GM20431 (cell line): ENCODE results near the gene TM2D3.
"Not testable (repeated sequence)": the region's sequence is repeated elsewhere in the genome, so short reads cannot be mapped to it uniquely, and the experiment has no call there.

ENCODE experiments used
- in situ Hi-C: fragments of 300-500 bp; cut with MseI, MboI; formaldehyde crosslinking; loops from one replicate; pipeline ENCODE4 v1.15.0; 2020; ENCODE audit warnings: low sequenced_read_pairs; ENCODE audit not compliant: unreplicated experiment

The TM2D3 gene

GRCh38 chr15:101657968-101658784 is 6.0 kb upstream of the TM2D3 start:
- in situ Hi-C loops = no loop called here

- in situ Hi-C loops = no loop called here
These were observed 5.0 kb upstream of the TM2D3 start for GRCh38 chr15:101657171-101657570.

- in situ Hi-C loops = not testable (repeated sequence)
These were observed 2.6 kb upstream of the TM2D3 start for GRCh38 chr15:101654624-101655337.

GRCh38 chr15:101654171-101654570 is 2.0 kb upstream of the TM2D3 start:
- in situ Hi-C loops = no loop called here

GRCh38 chr15:101652786-101653430 is 727 bp upstream of the TM2D3 start:
- in situ Hi-C loops = no loop called here

GRCh38 chr15:101651554-101652097 is 555 bp downstream of the TM2D3 start:
- in situ Hi-C loops = no loop called here

- in situ Hi-C loops = no loop called here
These were observed 2.0 kb downstream of the TM2D3 start for GRCh38 chr15:101650145-101650544.

GRCh38 chr15:101648356-101648755 is 3.8 kb downstream of the TM2D3 start:
- in situ Hi-C loops = loop anchor here (10.0 kb wide), 1 partner anchor 354 kb away; the partner anchor contains the start of gene SNRPA1

GRCh38 chr15:101647251-101647650 is 4.9 kb downstream of the TM2D3 start:
- in situ Hi-C loops = loop anchor here (10.0 kb wide), 1 partner anchor 352 kb away; the partner anchor contains the start of gene SNRPA1

- in situ Hi-C loops = loop anchor here (10.0 kb wide), 1 partner anchor 352 kb away; the partner anchor contains the start of gene SNRPA1
These were observed 5.5 kb downstream of the TM2D3 start for GRCh38 chr15:101646672-101647071.

GRCh38 chr15:101642361-101642760 is 9.8 kb downstream of the TM2D3 start:
- in situ Hi-C loops = loop anchor here (10.0 kb wide), 1 partner anchor 348 kb away; the partner anchor contains the start of gene SNRPA1

- in situ Hi-C loops = loop anchor here (10.0 kb wide), 1 partner anchor 347 kb away; the partner anchor contains the start of gene SNRPA1
These were observed 10.3 kb downstream of the TM2D3 start for GRCh38 chr15:101641894-101642293.

GRCh38 chr15:101641129-101641764 is 10.9 kb downstream of the TM2D3 start:
- in situ Hi-C loops = loop anchor here (10.0 kb wide), 1 partner anchor 346 kb away; the partner anchor contains the start of gene SNRPA1

GRCh38 chr15:101639667-101640066 is 12.5 kb downstream of the TM2D3 start:
- in situ Hi-C loops = loop anchor here (10.0 kb wide), 1 partner anchor 345 kb away; the partner anchor contains the start of gene SNRPA1

GRCh38 chr15:101637919-101638318 is 14.3 kb downstream of the TM2D3 start:
- in situ Hi-C loops = no loop called here

GRCh38 chr15:101637516-101637915 is 14.7 kb downstream of the TM2D3 start:
- in situ Hi-C loops = no loop called here

GRCh38 chr15:101637038-101637437 is 15.1 kb downstream of the TM2D3 start:
- in situ Hi-C loops = no loop called here

- in situ Hi-C loops = no loop called here
These were observed 16.0 kb downstream of the TM2D3 start for GRCh38 chr15:101635944-101636727.

- in situ Hi-C loops = no loop called here
These were observed 18.8 kb downstream of the TM2D3 start for GRCh38 chr15:101633356-101633755.
